ENCODE measurements around the gene POP7. TPM values are rescaled to one million over a fixed set of nuclear protein-coding genes. Genes with fewer than 3 reads are reported as not detected.

The POP7 gene
- total RNA-seq, 2 donors from 2014 or later = 23.2 to 29.0 TPM

GRCh38 chr7:100744605-100745004 lies 38.7 kb downstream of the POP7 start:
- intact Hi-C loops (cut with DNase I) = no loop called here
- no peak for ATAC-seq
- DNase-seq = no peak

- DNase-seq = peak; percentile 66
- intact Hi-C loops (cut with DNase I) = no loop called here
- peak; percentile 38 to 87 for ATAC-seq
These were observed 39.3 kb downstream of the POP7 start for GRCh38 chr7:100745184-100745583.

DNA sequence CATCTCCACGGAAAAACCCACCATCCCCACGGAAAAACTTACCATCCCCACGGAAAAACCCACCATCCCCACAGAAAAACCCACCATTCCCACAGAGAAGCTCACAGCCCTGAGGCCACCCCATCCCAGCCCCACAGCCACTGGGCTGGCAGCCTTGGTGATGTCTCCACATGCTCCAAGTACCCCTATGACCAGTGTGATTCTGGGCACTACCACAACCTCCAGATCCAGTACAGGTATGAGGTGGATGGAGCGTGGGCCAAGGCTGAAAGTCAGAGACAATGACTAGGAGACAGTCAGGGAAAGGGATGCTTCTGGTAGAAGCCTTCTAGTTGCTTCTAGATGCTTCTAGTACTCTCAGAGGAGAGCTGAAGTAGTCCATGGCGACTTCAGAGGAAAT lies 47.1 kb downstream of the POP7 start:
- intact Hi-C loops (cut with DNase I) = no loop called here
- ATAC-seq (no peak), DNase-seq (no peak)

GRCh38 chr7:100753750-100754149 lies 47.8 kb downstream of the POP7 start:
- no peak for ATAC-seq
- intact Hi-C loops (cut with DNase I) = no loop called here
- DNase-seq = no peak

Other genes with a start within 250 kb of the POP7 start
- gene SPACDR, start 241.9 kb upstream of the POP7 start, total RNA-seq = under 1 TPM; 0.38 to 0.73 TPM
- gene TSC22D4, start 226.9 kb upstream of the POP7 start, total RNA-seq = 10 to 100 TPM; 31.3 to 36.2 TPM
- under 1 TPM; 0.59 to 0.97 TPM for gene NYAP1, start 222.2 kb upstream of the POP7 start, total RNA-seq
- gene AGFG2, start 166.9 kb upstream of the POP7 start, total RNA-seq = 10 to 100 TPM; 21.0 to 24.3 TPM
- 1 to 10 TPM in 1 of 2 donors, under 1 TPM in 1; 0.58 to 1.5 TPM for gene SAP25, start 132.2 kb upstream of the POP7 start, total RNA-seq
- 10 to 100 TPM; 28.2 to 32.6 TPM for gene LRCH4, start 120.0 kb upstream of the POP7 start, total RNA-seq
- gene FBXO24, start 119.8 kb upstream of the POP7 start, total RNA-seq = under 1 TPM; 0.31 to 0.62 TPM
- 10 to 100 TPM; 51.8 to 96.5 TPM for gene PCOLCE, start 103.8 kb upstream of the POP7 start, total RNA-seq
- gene MOSPD3, start 93.6 kb upstream of the POP7 start, total RNA-seq = 10 to 100 TPM; 11.0 to 13.3 TPM
- under 1 TPM; 0.29 to 0.79 TPM for gene TFR2, start 64.6 kb upstream of the POP7 start, total RNA-seq
- gene ACTL6B, start 49.7 kb upstream of the POP7 start, total RNA-seq = not detected
- 100 to 1,000 TPM; 125 to 153 TPM for gene GNB2, start 32.4 kb upstream of the POP7 start, total RNA-seq
- gene GIGYF1, start 11.9 kb upstream of the POP7 start, total RNA-seq = 10 to 100 TPM; 25.8 to 31.0 TPM
- gene EPO, start 14.3 kb downstream of the POP7 start, total RNA-seq = not detected
- gene ZAN, start 27.5 kb downstream of the POP7 start, total RNA-seq = not detected
- gene EPHB4, start 121.4 kb downstream of the POP7 start, total RNA-seq = 10 to 100 TPM; 27.5 to 46.8 TPM
- gene SLC12A9, start 146.6 kb downstream of the POP7 start, total RNA-seq = 10 to 100 TPM; 13.4 to 14.7 TPM
- 10 to 100 TPM; 36.5 to 48.0 TPM for gene TRIP6, start 161.3 kb downstream of the POP7 start, total RNA-seq
- gene SRRT, start 169.0 kb downstream of the POP7 start, total RNA-seq = 10 to 100 TPM; 65.1 to 87.0 TPM
- 1 to 10 TPM; 2.7 to 4.3 TPM for gene UFSP1, start 183.6 kb downstream of the POP7 start, total RNA-seq
- 10 to 100 TPM in 1 of 2 donors, 1 to 10 TPM in 1; 8.5 to 30.9 TPM for gene ACHE, start 189.8 kb downstream of the POP7 start, total RNA-seq
- gene MUC3A, start 243.4 kb downstream of the POP7 start, total RNA-seq = under 1 TPM; 0.35 to 0.76 TPM

Measured in left cardiac atrium (tissue), 4 donors.